NCI-H345 treated with DMSO at 0.1 percent for 48 hours (cell line): Measurements from ENCODE around the gene LHX2.
A peak's percentile ranks its signal among the peaks of the same experiment; 100 is the strongest.

Experiments
- DNase-seq: peaks from one replicate; lab custom pipeline; 2025; ENCODE audit not compliant: unreplicated experiment; lab: John Stamatoyannopoulos, UW

Gene LHX2

DNA sequence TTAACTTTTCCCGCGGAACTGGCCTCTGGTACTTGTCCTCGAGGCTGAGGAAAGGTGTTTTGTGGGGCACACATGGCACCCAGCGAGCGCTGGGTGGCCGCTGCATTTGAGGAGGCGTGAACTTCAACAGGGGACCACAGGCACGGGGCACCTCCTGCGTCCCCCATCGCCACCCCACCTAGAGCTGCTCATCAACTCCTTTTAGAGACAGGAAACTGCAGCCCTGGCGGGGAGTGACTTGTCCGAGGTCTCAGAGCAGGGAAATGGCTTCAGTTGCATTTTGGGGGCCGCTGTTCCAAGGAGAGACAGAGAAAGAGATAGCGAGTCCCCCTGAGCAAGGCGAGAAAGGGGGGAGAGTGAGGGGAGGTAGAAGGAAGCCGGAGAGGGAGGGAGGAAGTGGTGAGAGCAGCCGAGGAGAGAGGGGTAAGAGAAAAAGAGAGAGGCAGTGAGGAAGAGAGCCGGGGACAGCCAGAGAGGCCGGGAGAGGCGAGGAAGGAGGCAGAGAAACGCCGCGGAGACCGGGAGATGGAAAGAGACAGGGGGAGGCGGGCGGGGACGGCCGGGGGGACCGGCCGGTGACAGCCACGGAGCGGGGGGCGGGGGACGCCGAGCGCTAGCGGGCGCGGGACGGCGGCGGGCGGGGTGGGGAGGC is 12.5 kb upstream of the LHX2 start:
- DNase-seq = no peak

DNA sequence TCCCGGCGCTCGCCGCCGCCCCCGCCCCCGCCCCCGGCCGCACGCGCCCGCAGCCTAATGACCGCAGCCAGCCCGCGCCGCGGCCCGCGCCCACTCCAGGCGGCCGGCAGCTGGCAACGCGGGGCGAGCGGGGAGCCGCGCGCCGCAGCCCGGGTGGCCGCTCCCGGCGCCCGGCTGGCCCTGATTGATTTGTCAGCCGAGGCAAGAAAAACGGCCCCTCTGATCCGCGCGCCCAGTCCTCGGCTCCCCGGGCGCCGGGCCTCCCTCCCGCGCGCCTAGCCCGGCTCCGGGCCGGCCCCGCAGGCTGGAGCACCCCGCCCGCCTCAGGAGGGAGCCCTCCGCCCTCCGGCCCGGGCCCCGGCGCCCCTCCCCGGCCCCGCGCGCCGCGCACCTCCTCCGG is 11.9 kb upstream of the LHX2 start:
- no peak for DNase-seq

DNA sequence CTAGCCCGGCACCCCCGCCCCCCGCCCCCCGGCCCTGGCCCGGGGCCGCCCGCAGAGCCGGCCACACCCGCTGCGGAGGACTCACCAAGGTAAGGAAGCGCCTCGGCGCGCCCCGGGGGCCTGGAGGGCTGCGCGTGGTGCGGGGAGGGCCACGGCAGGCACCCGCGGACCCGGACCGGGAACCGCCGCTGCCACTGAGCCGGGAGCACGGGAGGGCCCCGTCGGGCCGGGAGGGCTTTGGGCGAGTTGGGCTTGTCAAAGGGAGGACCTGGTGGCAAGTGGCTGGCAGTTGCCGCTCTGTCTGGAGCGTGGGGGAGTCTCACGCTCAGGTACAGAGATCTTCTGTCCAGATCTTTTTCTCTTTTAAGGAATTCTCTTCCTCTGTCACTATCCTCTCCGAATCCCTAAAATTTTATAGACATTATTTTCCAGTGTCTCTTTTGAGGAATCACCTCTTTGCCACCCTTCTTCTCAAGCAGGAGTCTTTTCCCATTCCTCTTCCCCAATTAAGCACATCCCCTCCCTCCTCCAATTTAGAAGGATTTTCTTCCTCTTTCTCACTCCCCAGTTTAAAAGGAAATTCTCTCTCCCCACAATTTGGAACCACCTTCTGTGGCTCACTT is 11.3 kb upstream of the LHX2 start:
- DNase-seq = no peak

DNA sequence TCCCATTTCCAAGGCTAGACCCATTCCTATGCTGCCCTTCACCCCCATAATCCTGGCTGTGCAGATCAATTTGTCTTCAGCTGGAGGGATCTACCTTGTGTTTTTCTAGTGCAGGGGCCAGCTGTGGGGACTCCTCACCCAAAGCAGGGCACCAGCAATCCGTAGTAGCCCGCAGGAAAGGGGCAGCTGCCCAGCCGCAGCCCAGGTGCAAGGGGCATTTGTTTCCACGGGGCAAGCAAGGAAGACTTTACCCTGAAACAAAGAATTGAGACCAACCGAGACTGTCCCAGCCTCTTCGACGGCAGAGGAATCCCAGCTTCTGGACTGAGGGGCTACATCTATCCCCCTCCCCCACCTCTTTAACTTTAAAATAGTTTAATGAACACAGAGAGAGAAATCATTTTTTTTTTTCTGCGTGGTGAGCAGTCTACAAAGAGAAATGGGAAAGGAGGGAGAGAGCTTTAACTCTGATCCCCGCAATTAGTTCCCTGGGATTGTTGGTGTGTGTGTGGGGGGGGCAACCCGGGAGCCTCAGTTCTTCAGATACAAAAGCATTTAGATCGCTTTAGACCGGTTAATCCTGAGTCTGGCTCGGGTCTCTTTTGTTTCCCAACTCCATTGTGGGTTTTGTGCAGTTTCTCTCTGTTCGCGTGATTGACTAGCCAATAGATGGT is 10.6 kb upstream of the LHX2 start:
- no peak for DNase-seq

DNA sequence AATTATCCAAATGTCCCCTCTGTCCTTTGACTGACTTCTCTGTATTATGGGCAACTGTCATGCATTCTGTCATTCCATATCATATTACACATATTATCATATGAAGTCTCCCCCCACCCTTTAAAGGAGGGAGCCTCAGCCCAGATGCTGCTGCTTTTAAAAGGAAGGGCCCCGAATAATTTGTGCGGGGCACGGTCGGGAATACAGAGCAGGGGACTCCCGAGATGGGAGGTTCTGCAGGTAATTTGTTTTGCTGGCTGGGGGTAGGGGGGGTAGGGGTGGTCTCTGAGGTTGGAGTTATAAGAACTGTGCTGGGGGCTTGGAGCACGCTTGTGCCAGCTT is 10.1 kb upstream of the LHX2 start:
- no peak for DNase-seq

DNA sequence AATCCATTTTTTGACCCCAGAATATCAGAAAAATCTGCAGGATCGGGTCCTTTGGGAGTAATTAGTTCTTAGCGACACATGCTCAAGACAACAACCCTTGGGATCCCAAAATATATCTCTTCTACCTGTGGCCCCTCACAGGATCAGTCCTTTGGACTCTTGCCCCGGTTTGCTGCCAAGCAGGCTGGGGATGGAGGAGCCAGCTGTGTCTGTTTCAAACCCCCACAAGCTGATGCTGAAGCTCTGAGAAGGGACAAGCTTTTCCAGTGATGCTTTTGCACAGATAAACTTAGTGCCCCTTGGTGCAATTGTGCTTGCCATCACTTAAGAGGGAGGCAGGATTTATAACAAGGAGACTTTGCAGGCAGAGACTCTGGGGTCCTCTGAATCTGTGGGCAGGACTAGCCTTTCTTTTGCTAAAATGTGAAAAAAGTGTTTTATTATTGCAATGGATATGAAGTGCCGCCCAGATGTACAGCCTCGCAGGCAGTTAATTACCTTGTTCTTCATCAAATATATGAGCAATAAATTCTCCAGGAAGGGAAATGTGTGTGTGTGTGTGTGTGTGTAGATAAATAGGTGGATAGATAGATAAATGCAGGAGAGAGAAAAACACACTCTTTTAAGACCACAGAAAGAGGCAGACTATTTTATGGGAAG is 9.6 kb upstream of the LHX2 start:
- no peak for DNase-seq

DNA sequence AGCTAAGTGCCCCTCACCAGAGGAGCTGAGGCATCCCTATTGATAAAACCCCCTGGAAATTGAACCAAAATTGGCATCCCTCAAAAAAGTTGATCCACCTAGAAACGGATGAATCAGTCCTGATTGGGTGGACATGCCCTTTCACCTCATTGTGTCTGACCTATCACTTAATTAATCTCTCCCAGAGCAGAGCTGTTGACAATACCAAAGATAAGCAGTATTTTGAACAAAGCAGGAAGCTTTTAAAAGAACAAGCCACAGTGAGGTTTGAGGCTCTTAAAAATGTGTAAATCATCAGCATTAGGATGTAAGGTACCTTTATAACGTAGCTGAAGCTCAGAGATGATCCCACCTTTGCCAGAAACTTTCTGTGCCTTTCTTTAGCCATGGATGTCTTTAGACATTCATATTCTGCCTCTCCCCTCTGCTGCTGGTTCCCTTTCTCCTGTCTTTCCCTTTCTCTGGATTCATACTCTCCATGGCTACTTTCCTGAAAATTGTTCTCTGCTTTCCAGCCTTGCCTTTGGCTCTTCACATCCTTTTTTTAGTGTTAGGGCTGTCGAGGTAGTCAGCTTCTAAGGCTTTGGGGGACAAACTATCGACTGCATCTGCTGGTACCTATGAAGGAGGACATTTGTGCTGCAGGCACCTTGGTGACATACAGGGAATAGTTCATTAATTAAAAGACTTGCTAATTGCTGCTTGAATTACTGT is 7.8 kb upstream of the LHX2 start:
- DNase-seq = no peak

DNA sequence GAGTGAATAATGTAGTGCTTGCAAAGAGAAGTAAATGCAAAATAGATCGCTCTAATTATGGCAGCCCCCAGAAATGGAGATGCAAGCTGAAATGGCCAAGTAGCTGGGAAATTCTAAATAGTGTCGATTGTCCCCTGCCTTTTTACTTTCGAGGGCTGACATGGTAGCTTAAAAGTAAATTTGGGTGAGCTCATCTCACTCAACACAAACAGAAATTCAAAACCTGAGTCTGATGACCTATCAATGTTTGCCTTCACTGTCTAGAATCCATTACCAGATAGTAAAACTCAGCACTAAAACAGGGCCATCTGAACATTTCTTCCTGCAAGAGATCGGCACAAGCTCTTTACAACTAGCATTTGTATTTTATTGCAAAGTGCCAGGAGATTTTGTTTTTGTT is 7.0 kb upstream of the LHX2 start:
- no peak for DNase-seq

DNA sequence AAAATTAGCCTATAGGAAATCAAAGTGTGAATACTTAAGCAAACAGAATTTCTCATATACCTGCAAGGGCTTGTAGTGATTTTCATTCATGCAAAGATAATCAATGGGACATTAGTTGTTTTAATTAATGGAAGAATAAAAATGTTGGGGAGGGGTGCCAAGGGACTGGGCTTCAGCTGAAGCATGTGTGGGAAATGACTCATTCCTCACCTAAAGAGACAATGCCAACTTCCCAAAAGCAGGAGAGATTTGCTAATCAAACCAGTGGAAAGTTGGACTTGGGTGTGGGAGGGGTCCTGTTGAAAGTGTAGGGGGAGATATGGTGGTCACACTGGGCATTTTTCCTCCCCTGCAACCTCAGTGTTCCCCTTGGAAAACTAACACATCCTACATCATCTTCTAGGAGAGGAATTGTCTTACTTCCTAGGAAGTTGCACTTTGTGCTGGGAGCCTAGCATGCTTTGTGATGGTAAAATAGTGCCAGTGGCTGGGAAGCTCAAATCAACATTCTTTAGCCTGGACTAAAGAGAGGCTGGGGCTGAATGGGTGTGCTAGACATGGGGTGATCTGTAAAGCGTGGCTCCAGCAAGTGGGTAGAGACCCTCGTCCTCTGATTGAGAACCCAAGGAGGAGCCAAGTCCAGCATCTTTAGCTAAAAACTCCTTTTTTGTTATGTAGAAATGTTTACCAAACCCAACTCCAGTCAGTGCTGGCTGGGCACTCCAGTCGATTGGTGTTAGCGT is 6.4 kb upstream of the LHX2 start:
- DNase-seq = no peak

DNA sequence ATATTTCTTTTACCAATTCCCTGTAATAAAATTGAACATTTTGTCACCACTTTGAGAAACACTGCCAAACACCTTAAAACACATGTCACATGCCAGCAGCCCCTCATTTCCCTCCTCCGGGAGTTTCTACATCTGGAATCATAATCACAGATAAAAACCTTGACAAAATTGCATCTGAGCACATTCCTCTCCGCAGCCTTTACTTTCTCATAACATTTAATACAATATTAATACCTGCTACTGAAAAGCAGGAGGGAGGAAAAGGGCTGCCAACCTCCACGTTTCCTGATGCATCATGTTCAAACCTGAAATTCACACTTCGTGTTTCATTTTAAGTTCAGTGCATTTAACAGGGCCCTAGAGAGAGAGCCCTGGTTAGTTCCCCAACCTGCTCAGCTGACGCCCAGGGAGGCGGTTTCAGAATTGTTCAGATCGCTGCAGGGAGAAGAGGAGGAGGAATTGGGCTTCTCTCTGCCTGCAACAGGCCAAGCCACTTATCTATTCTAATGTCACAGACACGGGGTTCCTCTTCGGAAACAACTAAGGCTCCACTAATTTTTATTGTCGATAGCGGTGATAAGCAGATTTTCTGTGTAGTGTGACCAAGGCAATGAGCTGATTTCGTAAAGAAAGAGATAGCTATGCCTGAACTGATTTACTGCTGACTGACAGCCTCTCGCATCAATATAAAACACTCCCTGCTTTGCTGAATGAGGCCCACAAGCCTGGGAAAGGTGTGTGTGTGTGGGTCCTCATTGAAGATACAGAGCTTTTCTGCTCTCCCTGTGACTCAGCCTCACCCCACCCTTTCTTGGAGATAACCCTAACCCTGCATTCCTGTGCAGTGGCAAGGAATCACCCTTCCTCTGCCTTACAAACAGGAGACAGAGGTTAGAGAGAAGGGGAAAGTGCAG is 4.9 kb upstream of the LHX2 start:
- DNase-seq = no peak

DNA sequence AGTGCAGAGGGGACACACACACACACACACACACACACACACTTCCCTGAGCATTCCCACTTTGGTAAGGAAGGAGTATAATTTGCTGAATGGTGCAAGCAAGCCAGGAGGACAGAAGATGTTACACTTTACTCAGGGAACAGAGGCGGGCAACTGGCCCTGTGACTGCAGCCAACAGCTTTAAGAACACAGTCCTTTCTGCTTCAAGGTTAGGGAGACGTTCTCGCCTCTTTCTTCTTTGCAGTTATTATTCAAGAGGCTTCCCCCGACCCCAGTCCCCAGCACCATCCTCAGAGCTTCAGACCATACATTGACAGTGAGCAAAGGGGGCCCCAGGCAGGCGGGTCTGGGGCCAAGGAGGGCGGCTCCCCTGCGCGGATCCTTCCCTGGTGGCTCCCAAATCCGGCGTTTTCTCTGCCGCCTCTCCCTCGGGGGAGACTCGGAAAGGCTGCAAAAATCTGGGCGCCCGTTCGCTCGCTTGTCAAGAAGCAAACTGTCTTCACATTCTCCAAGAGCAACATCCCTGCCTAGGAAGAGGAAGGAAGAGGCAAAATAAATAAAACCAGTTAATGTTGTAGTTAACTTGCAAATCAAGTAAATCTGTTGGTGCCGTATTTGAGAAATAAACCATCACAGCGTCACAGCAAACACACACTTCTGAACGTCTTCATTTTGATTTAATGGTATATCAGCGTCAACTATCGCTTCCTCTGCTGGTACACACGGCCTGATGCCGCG is 3.8 kb upstream of the LHX2 start:
- DNase-seq = no peak

DNA sequence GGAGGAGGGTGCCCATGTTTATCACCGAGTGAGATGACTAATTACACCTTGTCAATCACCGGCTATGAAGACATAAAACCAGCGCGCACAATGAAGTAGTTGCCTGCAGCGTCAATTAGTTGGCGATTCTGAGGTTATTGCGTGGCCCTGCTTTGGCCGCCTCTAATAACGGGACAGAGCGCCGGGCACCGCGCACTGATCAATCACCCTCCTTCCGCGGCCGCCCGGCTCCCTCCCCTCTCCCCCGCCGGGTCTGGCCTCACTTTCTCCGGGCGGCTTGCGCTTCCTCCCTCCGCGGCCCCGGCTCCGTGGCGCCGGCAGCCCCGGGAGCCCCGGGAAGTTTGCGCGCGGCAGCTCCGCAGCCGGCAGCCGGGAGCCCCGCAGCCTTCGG is 3.3 kb upstream of the LHX2 start:
- no peak for DNase-seq

DNA sequence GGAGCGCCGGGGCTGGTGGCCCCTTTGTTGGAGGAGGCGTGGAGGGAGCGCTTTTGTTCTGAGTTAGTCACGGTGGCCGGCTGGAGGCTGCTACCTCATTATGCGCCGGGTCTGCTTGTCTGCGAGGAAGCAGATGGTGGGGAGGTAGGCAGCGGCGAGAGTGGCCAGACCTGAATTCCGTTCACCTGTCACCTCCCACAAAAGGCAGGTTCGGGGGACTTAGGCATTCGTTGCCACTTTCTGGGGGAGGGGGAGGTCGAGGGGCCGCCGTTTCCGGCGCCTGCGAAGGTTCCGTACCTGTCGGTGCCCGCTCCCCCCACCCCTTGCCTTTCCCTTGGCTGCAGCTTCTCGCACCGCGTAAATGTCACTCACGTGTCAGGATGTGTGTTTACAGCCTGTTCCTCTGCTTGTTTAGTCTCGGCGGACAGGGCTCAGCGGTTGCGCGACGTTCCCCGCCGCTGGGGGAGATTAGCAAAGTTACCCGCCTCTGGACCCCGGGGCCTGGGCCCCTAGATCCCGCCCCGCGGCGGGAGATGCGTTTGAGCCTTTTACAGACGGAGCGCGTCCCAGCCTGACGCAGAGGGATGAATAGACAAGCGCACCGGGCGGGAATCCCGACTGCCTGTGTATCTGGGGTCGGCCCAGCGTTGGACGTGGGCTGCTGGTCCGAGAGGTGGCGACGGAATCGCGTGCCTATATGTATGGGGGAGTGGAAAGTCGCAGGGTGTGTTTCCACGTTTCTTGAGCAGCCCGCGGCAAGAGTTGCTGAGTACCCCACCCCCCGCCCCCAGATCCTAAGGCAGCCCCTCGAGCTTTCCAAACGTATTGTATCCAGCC is 2.7 kb upstream of the LHX2 start:
- DNase-seq = peak; percentile 12

DNA sequence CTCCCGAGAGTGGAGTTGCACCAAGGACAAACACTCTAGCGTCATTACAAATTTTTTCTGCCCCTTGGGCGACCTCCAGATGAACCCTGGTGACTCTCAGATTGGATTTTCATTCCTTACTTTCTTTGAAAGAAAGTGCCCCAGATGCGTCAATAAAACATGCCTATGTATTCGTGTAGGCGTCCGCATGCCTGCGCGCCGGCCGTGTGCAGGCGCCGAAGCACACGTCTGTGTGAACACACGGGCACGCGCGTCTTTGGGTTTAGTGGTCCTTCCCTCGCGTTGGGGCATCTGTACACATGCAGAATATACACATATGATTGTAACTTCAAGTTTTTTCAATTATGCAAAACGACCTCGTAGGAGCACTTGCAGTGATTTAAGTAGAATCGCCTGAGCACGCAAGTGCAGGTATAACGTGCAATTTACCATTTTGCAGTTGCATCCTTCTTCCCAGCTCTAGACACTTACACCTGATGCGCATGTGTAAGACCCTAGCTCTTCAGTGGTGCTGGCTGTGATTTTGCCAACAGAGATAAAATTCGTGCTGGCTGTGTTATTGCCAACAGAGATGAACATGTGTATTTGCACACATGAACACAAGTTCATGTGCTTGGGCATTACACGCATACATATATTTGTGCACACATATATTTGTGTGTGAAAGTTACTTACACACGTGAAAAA is 1.9 kb upstream of the LHX2 start:
- no peak for DNase-seq

DNA sequence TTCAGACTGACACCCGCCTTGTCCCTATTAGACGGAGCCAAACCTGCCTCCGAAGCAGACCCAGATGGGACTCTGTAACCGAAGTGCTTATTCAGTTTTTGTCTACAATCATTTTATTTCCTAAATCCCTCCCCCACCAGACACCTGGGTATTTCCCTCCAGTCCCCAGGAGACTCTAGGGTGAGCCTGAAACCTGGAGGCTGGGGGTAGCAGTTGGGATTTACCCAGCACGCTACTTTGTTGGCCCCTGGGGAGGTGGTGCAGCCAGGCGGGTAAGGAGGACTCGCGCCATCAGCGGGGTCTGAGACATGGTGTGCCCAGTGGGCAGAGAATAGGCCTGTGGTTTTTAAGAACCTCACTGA is 1.3 kb upstream of the LHX2 start:
- no peak for DNase-seq

DNA sequence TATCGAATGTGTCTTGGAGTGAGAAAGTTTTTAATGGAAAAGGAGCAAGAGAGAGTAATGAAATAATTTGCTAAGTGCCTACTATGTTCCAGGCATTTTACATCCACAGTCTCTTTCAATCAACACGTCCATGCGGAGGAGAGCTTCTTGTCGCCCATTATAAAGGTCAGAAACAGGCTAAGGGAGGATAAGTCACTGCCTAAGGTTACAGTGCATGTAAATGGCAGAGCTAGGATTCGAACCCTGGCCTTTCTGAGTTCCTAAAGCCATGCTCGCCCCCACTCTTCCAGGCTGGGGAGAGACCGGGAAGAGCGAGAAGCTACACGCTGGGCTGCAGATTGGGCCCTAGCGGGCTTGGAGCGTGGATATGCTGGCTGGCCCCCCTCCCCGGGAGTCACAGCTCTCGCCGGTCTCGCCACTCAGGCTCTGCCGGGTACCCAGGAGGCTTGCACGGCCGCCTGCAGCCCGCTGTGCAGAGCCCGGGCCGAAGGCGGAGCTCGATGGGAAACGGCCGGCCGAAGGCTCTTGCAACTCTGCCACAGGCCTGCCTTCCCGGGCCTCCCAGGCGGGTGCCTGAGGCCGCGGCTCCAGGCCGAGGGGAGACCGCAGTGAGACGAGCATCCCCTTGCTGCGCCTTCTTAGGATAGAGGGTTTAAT is 775 bp upstream of the LHX2 start:
- no peak for DNase-seq
